Bronchial epithelial cell (primary cell): ENCODE results near the gene SVOP. TPM values are rescaled to one million over a fixed set of nuclear protein-coding genes. Genes with fewer than 3 reads are reported as not detected.

Source experiments
- DNase-seq: peaks from one replicate; pipeline ENCODE4 v3.0.0-alpha.2; 2010; ENCODE audit warnings: low read depth
- FAIRE-seq: peaks from 2 replicates; lab custom pipeline; 2011; peaks lifted over from hg19 to GRCh38; lab: Jason Lieb, UNC
- H3K27me3 ChIP-seq: 2 replicates; pipeline ENCODE4 v1.5.1; 2011; ENCODE audit warnings: low read length; ENCODE audit not compliant: control insufficient read depth, insufficient read depth
- H3K36me3 ChIP-seq: 2 replicates; pipeline ENCODE4 v1.5.1; 2011; ENCODE audit warnings: low read length; ENCODE audit not compliant: control insufficient read depth, insufficient read depth
- H3K4me3 ChIP-seq: 2 replicates; pipeline ENCODE4 v1.5.1; 2011; ENCODE audit warnings: mild to moderate bottlenecking, low read depth, low read length, control low read depth
- total RNA-seq: library from RNA; depleted of rRNA; stranded (reverse); fragments of >200 nt; gene quantifications from 2 replicates; pipeline ENCODE4 v1.2.1, GENCODE V29; 2014
- TF ChIP-seq, protein P1 (sequence below): IDR thresholded peaks from 2 replicates; pipeline ENCODE4 v1.5.1; 2011; ENCODE audit warnings: mild to moderate bottlenecking, moderate library complexity, low read length, control low read depth, inconsistent platforms; ENCODE audit not compliant: insufficient read depth, severe bottlenecking

The SVOP gene
- total RNA-seq, 1 donor from 2014 or later = not detected

DNA sequence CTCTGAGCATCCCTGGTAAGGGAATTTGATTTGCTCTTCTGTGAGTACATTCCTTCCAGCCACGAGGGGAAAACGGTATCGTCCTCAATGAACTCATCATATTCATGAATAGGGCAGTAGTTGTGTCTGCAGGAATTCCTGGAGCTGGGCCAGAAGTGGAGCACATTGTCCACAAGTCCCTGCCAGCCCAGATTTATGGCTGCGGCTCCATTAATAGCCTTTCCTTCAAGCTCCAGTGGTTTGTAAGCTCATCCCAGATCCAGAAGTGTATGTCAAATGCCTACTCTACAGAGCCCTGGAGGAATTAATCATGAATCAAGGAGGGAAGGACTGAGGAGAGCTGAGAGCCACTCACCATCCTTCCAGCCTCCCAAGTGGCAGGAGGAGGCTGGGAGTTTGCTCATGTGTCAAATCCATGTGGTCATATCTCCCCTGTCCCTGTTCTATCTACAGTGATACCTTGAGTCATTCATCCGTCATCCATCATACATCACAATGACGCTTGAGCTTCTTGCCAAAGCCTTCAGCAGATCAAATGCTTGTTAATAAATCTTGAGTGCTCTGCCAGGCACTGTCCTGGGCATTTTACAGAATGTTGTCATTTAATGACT, 65.5 kb downstream of the SVOP start:
- DNase-seq (peak; percentile 33), FAIRE-seq (no peak)
- H3K4me3 ChIP-seq = no peak overlapping the region
- no peaks in the 10 kb centered on the region for H3K27me3 ChIP-seq
- no peaks in the 10 kb centered on the region for H3K36me3 ChIP-seq
- TF ChIP-seq, protein P1, sequence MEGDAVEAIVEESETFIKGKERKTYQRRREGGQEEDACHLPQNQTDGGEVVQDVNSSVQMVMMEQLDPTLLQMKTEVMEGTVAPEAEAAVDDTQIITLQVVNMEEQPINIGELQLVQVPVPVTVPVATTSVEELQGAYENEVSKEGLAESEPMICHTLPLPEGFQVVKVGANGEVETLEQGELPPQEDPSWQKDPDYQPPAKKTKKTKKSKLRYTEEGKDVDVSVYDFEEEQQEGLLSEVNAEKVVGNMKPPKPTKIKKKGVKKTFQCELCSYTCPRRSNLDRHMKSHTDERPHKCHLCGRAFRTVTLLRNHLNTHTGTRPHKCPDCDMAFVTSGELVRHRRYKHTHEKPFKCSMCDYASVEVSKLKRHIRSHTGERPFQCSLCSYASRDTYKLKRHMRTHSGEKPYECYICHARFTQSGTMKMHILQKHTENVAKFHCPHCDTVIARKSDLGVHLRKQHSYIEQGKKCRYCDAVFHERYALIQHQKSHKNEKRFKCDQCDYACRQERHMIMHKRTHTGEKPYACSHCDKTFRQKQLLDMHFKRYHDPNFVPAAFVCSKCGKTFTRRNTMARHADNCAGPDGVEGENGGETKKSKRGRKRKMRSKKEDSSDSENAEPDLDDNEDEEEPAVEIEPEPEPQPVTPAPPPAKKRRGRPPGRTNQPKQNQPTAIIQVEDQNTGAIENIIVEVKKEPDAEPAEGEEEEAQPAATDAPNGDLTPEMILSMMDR = no peak

DNA sequence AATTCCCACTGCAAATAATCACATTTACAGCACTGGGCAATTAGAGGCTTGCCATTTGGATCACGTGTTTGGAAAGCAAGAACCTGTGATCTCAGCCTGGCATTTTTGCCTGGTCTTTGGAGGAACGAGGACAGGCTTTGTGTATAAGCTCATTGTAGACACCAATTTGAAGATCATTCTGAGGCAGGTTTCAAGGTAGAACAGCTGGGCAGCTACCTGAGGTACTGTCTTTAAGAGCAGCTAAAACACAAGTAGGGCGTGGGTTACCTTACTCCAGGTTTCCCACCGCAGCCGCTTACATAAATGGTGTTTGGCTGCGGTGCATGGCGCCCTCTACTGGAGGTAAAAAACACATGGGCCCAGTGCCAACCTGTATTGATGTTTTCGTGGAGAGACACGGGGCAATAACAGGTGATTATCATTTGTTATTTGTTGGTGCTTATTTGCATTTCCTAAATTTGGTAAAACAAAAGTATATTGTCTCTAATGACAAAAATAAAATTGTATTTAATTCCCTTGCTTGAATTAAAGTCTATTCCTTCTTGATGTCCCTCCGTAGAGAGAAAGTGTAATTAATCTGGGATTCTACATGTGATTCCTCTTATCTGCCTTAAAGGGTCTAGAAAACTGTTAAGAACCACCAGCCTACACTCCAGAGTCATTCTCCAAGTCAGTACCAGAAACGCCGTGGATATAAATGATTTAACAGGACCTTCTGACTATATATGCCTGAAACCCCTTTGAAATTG, 69.7 kb downstream of the SVOP start:
- no peak for FAIRE-seq
- TF ChIP-seq, protein P1 = peak; percentile 81
- no peaks in the 10 kb centered on the region for H3K36me3 ChIP-seq
- peak; percentile 70 for DNase-seq
- peak overlapping the region; percentile 18 for H3K4me3 ChIP-seq
- H3K27me3 ChIP-seq = no peaks in the 10 kb centered on the region

DNA sequence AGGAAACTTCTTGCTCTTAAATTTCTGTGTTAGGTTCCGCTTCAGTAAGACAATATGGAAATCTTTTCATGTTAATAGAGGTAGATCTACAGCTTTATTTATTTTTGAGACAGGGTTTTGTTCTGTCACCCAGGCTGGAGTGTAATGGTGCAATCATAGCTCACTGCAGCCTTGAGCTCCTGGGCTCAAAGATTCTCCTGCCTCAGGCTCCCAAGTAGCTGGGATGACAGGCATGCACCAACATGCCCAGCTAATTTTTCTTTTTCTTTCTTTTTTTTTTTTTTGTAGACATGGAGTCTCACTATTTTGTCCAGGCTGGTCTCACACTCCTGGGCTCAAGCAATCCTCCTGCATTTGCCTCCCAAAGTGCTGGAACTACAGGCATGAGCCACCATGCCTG, 70.9 kb downstream of the SVOP start:
- TF ChIP-seq, protein P1 = no peak
- Histone ChIP-seq H3K27me3 (no peaks in the 10 kb centered on the region), H3K36me3 (no peaks in the 10 kb centered on the region), H3K4me3 (no peak overlapping the region)
- no peak for FAIRE-seq
- peak; percentile 59 for DNase-seq

DNA sequence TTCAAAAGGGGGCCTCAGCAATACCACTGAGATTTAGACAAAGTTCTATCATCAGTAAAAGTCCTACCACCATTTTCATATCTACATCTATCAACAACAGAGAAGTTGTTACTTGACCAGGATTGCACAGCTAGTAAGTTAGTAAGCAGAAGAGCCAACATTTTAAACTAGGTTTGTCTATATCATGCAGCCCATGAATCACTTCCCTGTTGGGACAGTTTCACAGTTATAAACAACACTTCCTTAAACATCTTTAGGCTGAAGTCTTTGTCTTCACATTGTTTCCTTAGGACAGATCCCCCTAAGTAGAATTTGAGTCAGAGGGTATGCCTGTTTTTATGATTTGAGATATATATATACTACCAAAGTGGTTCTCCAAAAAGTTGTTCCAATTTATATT, 72.5 kb downstream of the SVOP start:
- TF ChIP-seq, protein P1 = no peak
- FAIRE-seq (no peak), DNase-seq (peak; percentile 19)
- Histone ChIP-seq H3K36me3 (no peaks in the 10 kb centered on the region), H3K4me3 (no peak overlapping the region), H3K27me3 (no peaks in the 10 kb centered on the region)

DNA sequence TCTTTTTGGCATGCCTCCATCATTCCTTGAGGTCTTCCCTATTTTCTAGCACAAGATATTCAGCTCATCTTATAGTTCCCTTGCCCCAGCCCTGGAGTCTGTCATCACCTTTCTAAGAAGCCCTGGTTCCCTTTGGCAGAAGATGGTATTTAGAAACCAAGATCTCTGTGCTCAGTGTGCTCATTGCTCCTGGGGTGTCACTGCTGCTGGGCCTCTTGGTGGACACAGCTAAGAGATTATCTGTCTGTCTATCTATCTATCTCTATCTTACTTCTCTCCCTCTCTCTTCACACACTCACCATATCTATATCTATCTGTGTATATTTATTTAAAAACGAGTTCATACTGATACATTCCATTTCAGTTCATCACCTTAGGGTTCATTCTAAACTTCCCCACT, 73.8 kb downstream of the SVOP start:
- TF ChIP-seq, protein P1 = no peak
- FAIRE-seq (no peak), DNase-seq (no peak)
- Histone ChIP-seq H3K4me3 (no peak overlapping the region), H3K27me3 (no peaks in the 10 kb centered on the region), H3K36me3 (no peaks in the 10 kb centered on the region)
